Measurements from ENCODE around the gene SPATA3. TPM values are rescaled to one million over a fixed set of nuclear protein-coding genes. Genes with fewer than 3 reads are reported as not detected.

SPATA3 gene
- total and polyA plus RNA-seq, 5 donors from 2014 or later: 0.72 TPM; not detected in 4

- Mint-ChIP-seq H3K36me3 (no peaks in the 10 kb centered on the region), H3K27me3 (peaks cover 71% of the 10 kb centered on the region), H3K27ac (no peak overlapping the region), H3K4me3 (no peak overlapping the region), H3K4me1 (no peaks in the 10 kb centered on the region), H3K9me3 (peaks cover 0 to 2% (median 0%) of the 10 kb centered on the region in 7 donors)
- no peaks in the 10 kb centered on the region for H3K4me1 ChIP-seq (ENCODE audit: control insufficient read depth, insufficient read depth, low read length, poor library complexity, severe bottlenecking)
- H3K9me3 ChIP-seq (ENCODE audit: control insufficient read depth in 2 of 2, low read length in 2 of 2): no peaks in the 10 kb centered on the region
- no peak overlapping the region for H3K27ac ChIP-seq (ENCODE audit: insufficient read depth, low read length, poor library complexity, severe bottlenecking)
- ATAC-seq (ENCODE audit: low read depth in 2 of 2) (no peak), DNase-seq (no peak)
- peaks cover 5% of the 10 kb centered on the region for H3K27me3 ChIP-seq (ENCODE audit: control insufficient read depth, insufficient read depth, low read length)
- no peaks in the 10 kb centered on the region for H3K36me3 ChIP-seq (ENCODE audit: control insufficient read depth, insufficient read depth, low read length)
- H3K4me3 ChIP-seq (ENCODE audit: low read depth, low read length): no peak overlapping the region
Observed at GRCh38 chr2:231030725-231031124, 34.8 kb downstream of the SPATA3 start.

DNA sequence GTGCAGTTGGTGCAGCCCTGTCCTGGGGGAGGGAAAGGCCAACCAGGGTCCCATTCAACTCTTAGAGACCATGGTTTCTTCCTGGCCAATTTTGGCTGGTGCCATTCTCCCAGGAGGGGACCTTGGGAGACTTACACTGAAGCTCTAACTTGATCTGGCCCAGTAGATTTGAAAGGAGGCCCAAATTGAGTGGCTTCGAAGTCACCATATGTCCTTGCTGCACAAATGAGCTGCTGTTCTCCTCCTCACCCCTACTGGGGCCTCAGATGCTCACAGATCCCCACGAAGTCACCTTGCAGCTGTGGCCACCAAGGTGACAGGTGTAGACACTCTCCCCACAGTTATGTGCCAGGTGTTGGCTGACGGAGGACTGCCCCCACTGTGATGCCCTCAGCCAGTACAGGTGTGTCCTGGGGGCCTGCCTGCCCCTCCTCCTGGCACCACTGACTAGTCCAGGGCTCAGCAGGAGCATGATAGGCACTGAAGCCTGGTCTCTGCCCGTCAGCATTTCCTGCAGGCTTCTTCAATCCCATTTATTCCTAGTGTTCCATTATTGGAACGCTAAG is 36.7 kb downstream of the SPATA3 start:
- H3K27me3 ChIP-seq (ENCODE audit: control insufficient read depth, insufficient read depth, low read length): peaks cover 12% of the 10 kb centered on the region
- Mint-ChIP-seq H3K4me1 (peaks cover 0 to 5% (median 0%) of the 10 kb centered on the region in 4 donors), H3K36me3 (no peaks in the 10 kb centered on the region), H3K27me3 (peaks cover 69% of the 10 kb centered on the region), H3K27ac (peak overlapping the region in 1 of 3 donors; percentile 45), H3K9me3 (peaks cover 0 to 2% (median 0%) of the 10 kb centered on the region in 7 donors), H3K4me3 (no peak overlapping the region)
- H3K36me3 ChIP-seq (ENCODE audit: control insufficient read depth, insufficient read depth, low read length): no peaks in the 10 kb centered on the region
- H3K9me3 ChIP-seq (ENCODE audit: control insufficient read depth in 2 of 2, low read length in 2 of 2): no peaks in the 10 kb centered on the region
- H3K27ac ChIP-seq (ENCODE audit: insufficient read depth, low read length, poor library complexity, severe bottlenecking): no peak overlapping the region
- H3K4me3 ChIP-seq (ENCODE audit: low read depth, low read length): no peak overlapping the region
- ATAC-seq (ENCODE audit: low read depth in 2 of 2) (no peak), DNase-seq (no peak)
- H3K4me1 ChIP-seq (ENCODE audit: control insufficient read depth, insufficient read depth, low read length, poor library complexity, severe bottlenecking): peaks cover 3% of the 10 kb centered on the region

DNA sequence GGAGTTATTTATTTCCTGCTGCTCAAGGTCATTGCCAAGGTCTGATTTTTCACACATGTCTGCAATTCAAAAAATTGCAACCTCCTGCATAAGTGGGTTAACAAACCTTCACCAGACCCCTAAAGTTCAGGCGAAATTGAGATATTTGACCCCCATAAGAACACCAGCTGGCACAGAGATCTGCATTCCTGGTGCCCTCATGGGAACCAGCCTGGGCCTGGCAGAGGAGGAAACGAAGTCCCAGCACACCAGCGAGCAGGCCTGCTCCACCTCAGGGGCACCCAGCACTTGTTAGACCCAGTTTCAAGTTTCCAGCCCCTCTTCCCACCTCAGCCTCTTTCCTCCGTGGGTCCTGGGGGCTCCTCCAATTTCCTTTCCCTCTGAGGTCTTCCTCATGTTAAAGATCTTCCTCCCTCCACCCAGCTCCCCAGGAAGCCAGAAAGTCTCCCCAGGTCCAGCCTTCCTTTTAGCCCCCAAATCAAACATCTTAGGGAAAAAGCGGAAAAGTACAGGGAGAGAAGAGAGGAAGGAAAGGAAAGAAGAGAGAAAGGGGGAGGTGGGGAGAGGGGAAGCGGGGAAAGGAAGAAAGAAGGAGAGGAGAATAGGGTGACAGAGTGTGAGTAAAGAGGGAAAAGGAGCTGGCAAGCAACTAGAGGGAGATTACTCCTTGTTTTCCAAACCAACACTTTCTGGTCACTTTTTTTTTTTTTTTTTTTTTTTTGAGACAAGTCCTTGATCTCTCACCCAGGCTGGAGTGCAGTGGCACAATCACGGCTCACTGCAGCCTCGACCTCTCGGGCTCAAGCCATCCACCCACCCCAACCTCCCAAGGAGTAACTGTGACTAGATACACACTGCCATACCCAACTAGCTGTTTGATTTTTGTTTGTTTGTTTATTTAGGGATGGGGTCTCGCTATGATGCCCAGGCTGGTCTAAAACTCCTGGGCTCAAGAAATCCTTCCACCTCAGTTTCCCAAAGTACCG is 37.5 kb downstream of the SPATA3 start:
- Mint-ChIP-seq H3K36me3 (no peaks in the 10 kb centered on the region), H3K27ac (peak overlapping the region in 1 of 3 donors; percentile 65), H3K9me3 (peaks cover 0 to 2% (median 0%) of the 10 kb centered on the region in 7 donors), H3K4me3 (no peak overlapping the region), H3K4me1 (peaks cover 0 to 8% (median 0%) of the 10 kb centered on the region in 4 donors), H3K27me3 (peaks cover 69% of the 10 kb centered on the region)
- Histone ChIP-seq H3K36me3 (ENCODE audit: control insufficient read depth, insufficient read depth, low read length) (no peaks in the 10 kb centered on the region), H3K9me3 (ENCODE audit: control insufficient read depth in 2 of 2, low read length in 2 of 2) (no peaks in the 10 kb centered on the region), H3K4me3 (ENCODE audit: low read depth, low read length) (no peak overlapping the region), H3K27me3 (ENCODE audit: control insufficient read depth, insufficient read depth, low read length) (peaks cover 12% of the 10 kb centered on the region), H3K4me1 (ENCODE audit: control insufficient read depth, insufficient read depth, low read length, poor library complexity, severe bottlenecking) (peaks cover 3% of the 10 kb centered on the region), H3K27ac (ENCODE audit: insufficient read depth, low read length, poor library complexity, severe bottlenecking) (no peak overlapping the region)
- DNase-seq: no peak
- ATAC-seq (ENCODE audit: low read depth in 2 of 2): no peak

DNA sequence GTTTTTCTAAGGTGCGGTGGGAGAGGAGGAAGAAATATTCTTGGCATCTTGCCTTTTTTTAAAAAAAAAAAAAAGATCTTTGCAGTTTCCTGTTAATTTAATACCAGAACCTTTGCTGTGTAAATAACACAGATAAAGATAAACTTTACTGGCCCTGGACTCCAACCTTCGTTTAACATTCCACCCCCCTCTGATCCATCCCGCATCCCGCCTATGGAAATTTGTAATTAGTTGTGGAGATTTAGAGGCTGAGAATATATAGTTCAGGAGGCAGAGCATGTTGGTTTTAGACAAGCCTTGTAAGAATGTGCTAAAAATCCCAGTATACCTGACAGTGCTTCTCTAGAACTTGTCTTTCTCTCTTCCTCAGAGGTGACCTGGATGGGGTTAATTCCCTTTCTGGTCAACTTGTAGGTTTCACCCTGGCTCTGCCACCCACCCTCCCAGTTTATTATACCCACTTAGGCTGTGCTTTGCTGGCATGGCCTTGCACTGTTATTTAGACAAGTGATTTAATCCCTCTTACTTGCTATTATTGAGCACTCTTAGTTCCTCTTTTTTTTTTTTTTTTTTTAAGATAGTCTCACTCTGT is 38.5 kb downstream of the SPATA3 start:
- Mint-ChIP-seq H3K4me3 (no peak overlapping the region), H3K4me1 (peaks cover 0 to 11% (median 0%) of the 10 kb centered on the region in 4 donors), H3K27me3 (peaks cover 78% of the 10 kb centered on the region), H3K36me3 (no peaks in the 10 kb centered on the region), H3K27ac (no peak overlapping the region), H3K9me3 (peaks cover 0 to 2% (median 0%) of the 10 kb centered on the region in 7 donors)
- ATAC-seq (ENCODE audit: low read depth in 2 of 2): no peak
- no peaks in the 10 kb centered on the region for H3K9me3 ChIP-seq (ENCODE audit: control insufficient read depth in 2 of 2, low read length in 2 of 2)
- H3K36me3 ChIP-seq (ENCODE audit: control insufficient read depth, insufficient read depth, low read length): no peaks in the 10 kb centered on the region
- no peak overlapping the region for H3K4me3 ChIP-seq (ENCODE audit: low read depth, low read length)
- no peak overlapping the region for H3K27ac ChIP-seq (ENCODE audit: insufficient read depth, low read length, poor library complexity, severe bottlenecking)
- no peak for DNase-seq
- peaks cover 3% of the 10 kb centered on the region for H3K4me1 ChIP-seq (ENCODE audit: control insufficient read depth, insufficient read depth, low read length, poor library complexity, severe bottlenecking)
- H3K27me3 ChIP-seq (ENCODE audit: control insufficient read depth, insufficient read depth, low read length): peaks cover 16% of the 10 kb centered on the region

GRCh38 chr2:231036131-231036530 is 40.2 kb downstream of the SPATA3 start:
- no peak overlapping the region for H3K27ac Mint-ChIP-seq
- Histone ChIP-seq H3K4me1 (ENCODE audit: control insufficient read depth, insufficient read depth, low read length, poor library complexity, severe bottlenecking) (peaks cover 3% of the 10 kb centered on the region), H3K27me3 (ENCODE audit: control insufficient read depth, insufficient read depth, low read length) (peaks cover 32% of the 10 kb centered on the region), H3K36me3 (ENCODE audit: control insufficient read depth, insufficient read depth, low read length) (no peaks in the 10 kb centered on the region), H3K9me3 (ENCODE audit: control insufficient read depth in 2 of 2, low read length in 2 of 2) (no peaks in the 10 kb centered on the region), H3K4me3 (ENCODE audit: low read depth, low read length) (no peak overlapping the region), H3K27ac (ENCODE audit: insufficient read depth, low read length, poor library complexity, severe bottlenecking) (no peak overlapping the region)
- DNase-seq (no peak), ATAC-seq (ENCODE audit: low read depth in 2 of 2) (no peak)
- no peak overlapping the region for H3K4me3 Mint-ChIP-seq
- no peaks in the 10 kb centered on the region for H3K36me3 Mint-ChIP-seq
- H3K27me3 Mint-ChIP-seq: peaks cover 87% of the 10 kb centered on the region
- peaks cover 0 to 11% (median 0%) of the 10 kb centered on the region in 4 donors for H3K4me1 Mint-ChIP-seq
- peaks cover 0 to 2% (median 0%) of the 10 kb centered on the region in 7 donors for H3K9me3 Mint-ChIP-seq

DNA sequence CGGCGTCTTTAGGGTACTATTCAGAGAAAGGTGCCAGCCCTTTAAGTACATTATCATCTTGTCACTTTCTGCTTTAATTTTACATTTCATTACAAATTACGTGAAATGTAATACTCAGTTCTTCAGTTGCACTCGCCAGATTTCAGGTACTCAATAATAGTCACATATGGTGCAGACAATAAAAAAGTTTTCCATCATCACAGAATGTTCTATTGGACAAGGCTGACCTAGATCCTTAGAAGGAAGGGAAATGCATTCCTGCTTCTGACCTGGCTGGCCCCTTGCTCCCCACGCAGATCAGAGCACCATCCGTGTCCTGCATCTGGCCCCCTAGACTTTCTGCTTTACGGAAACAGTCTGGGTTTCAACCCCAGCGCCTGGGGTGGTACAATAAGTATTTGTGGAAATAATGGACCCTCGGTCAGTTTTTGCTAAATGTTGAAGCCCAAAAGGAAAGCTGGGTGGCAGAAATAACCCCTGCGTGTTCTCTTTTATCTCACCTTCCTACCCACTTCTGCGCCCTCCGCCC is 40.7 kb downstream of the SPATA3 start:
- peaks cover 85% of the 10 kb centered on the region for H3K27me3 Mint-ChIP-seq
- H3K36me3 Mint-ChIP-seq: no peaks in the 10 kb centered on the region
- ATAC-seq (ENCODE audit: low read depth in 2 of 2) (no peak), DNase-seq (no peak)
- peaks cover 0 to 2% (median 0%) of the 10 kb centered on the region in 7 donors for H3K9me3 Mint-ChIP-seq
- peaks cover 0 to 11% (median 0%) of the 10 kb centered on the region in 4 donors for H3K4me1 Mint-ChIP-seq
- H3K4me3 Mint-ChIP-seq: peak overlapping the region in 3 of 4 donors; percentile 1 to 59 (median 16)
- peaks cover 3% of the 10 kb centered on the region for H3K4me1 ChIP-seq (ENCODE audit: control insufficient read depth, insufficient read depth, low read length, poor library complexity, severe bottlenecking)
- H3K27me3 ChIP-seq (ENCODE audit: control insufficient read depth, insufficient read depth, low read length): peaks cover 37% of the 10 kb centered on the region
- no peak overlapping the region for H3K4me3 ChIP-seq (ENCODE audit: low read depth, low read length)
- no peak overlapping the region for H3K27ac Mint-ChIP-seq
- H3K27ac ChIP-seq (ENCODE audit: insufficient read depth, low read length, poor library complexity, severe bottlenecking): no peak overlapping the region
- no peaks in the 10 kb centered on the region for H3K36me3 ChIP-seq (ENCODE audit: control insufficient read depth, insufficient read depth, low read length)
- H3K9me3 ChIP-seq (ENCODE audit: control insufficient read depth in 2 of 2, low read length in 2 of 2): no peaks in the 10 kb centered on the region

GRCh38 chr2:231037202-231037730 is 41.3 kb downstream of the SPATA3 start, which contains the start of gene C2orf72:
TSS of gene C2orf72 (plus strand) at chr2:231037523. CDS start at chr2:231037566, 43 bp downstream.
- peak in 1 of 2 donors; percentile 11 for ATAC-seq (ENCODE audit: low read depth in 2 of 2)
- no peak for DNase-seq

More at GRCh38 chr2:231037202-231037730, 41.3 kb downstream of the SPATA3 start, which contains the start of gene C2orf72:
- Histone ChIP-seq H3K36me3 (ENCODE audit: control insufficient read depth, insufficient read depth, low read length) (no peaks in the 10 kb centered on the region), H3K9me3 (ENCODE audit: control insufficient read depth in 2 of 2, low read length in 2 of 2) (no peaks in the 10 kb centered on the region), H3K4me1 (ENCODE audit: control insufficient read depth, insufficient read depth, low read length, poor library complexity, severe bottlenecking) (peaks cover 3% of the 10 kb centered on the region), H3K27ac (ENCODE audit: insufficient read depth, low read length, poor library complexity, severe bottlenecking) (no peak within 1 kb of the TSS), H3K4me3 (ENCODE audit: low read depth, low read length) (no peak within 1 kb of the TSS), H3K27me3 (ENCODE audit: control insufficient read depth, insufficient read depth, low read length) (peaks cover 40% of the 10 kb centered on the region)
- H3K4me3 Mint-ChIP-seq: peak within 1 kb of the TSS in 3 of 4 donors; percentile 53 to 66 (median 59)
- peaks cover 0 to 11% (median 0%) of the 10 kb centered on the region in 4 donors for H3K4me1 Mint-ChIP-seq
- H3K27ac Mint-ChIP-seq: no peak within 1 kb of the TSS
- H3K9me3 Mint-ChIP-seq: peaks cover 0 to 2% (median 0%) of the 10 kb centered on the region in 7 donors
- H3K27me3 Mint-ChIP-seq: peaks cover 85% of the 10 kb centered on the region
- H3K36me3 Mint-ChIP-seq: no peaks in the 10 kb centered on the region
